Measurements from ENCODE around the gene OST4. TPM values are rescaled to one million over a fixed set of nuclear protein-coding genes. Genes with fewer than 3 reads are reported as not detected.
A peak's percentile ranks its signal among the peaks of the same experiment; 100 is the strongest.

The OST4 gene
- total and polyA plus RNA-seq, 2 donors, result 388 to 516 TPM

- no peak overlapping the region for H3K27ac ChIP-seq (ENCODE audit: low read depth in 1 of 2, low read length in 1 of 2)
- H3K9me3 ChIP-seq (ENCODE audit: control insufficient read depth in 2 of 2, insufficient read depth in 1 of 2, low read length in 1 of 2), result no peaks in the 10 kb centered on the region
- peaks cover 44 to 48% of the 10 kb centered on the region in 2 donors for H3K36me3 ChIP-seq (ENCODE audit: control insufficient read depth in 2 of 2, insufficient read depth in 2 of 2, low read length in 1 of 2)
- DNase-seq (ENCODE audit: low read depth in 6 of 9, low spot score in 9 of 9), result no peak
- peaks cover 4 to 21% of the 10 kb centered on the region in 2 donors for H3K4me1 ChIP-seq (ENCODE audit: control insufficient read depth in 2 of 2, insufficient read depth in 2 of 2, low read length in 2 of 2)
- WGBS, result 97% methylated on average over 8 of the region's 8 CpGs
- no peak overlapping the region for H3K4me3 ChIP-seq (ENCODE audit: low read length in 2 of 2)
- H3K27me3 ChIP-seq (ENCODE audit: control insufficient read depth in 2 of 2, insufficient read depth in 1 of 2, low read length in 1 of 2), result peaks cover 0 to 13% of the 10 kb centered on the region in 2 donors
These were observed 17.7 kb downstream of the OST4 start for GRCh38 chr2:27053776-27054175.

- DNase-seq (ENCODE audit: low read depth in 6 of 9, low spot score in 9 of 9), result no peak
- Histone ChIP-seq H3K36me3 (ENCODE audit: control insufficient read depth in 2 of 2, insufficient read depth in 2 of 2, low read length in 1 of 2) (peaks cover 42 to 44% of the 10 kb centered on the region in 2 donors), H3K27ac (ENCODE audit: low read depth in 1 of 2, low read length in 1 of 2) (no peak overlapping the region)
These were observed 18.1 kb downstream of the OST4 start for GRCh38 chr2:27053321-27053720.

GRCh38 chr2:27051902-27052645 is 19.4 kb downstream of the OST4 start:
- 10% methylated on average over 24 of the region's 24 CpGs for WGBS
- Histone ChIP-seq H3K27ac (ENCODE audit: low read depth in 1 of 2, low read length in 1 of 2) (peak overlapping the region in 1 of 2 donors; percentile 91), H3K27me3 (ENCODE audit: control insufficient read depth in 2 of 2, insufficient read depth in 1 of 2, low read length in 1 of 2) (peaks cover 0 to 13% of the 10 kb centered on the region in 2 donors), H3K9me3 (ENCODE audit: control insufficient read depth in 2 of 2, insufficient read depth in 1 of 2, low read length in 1 of 2) (no peaks in the 10 kb centered on the region), H3K4me3 (ENCODE audit: low read length in 2 of 2) (peak overlapping the region; percentile 81 to 83), H3K36me3 (ENCODE audit: control insufficient read depth in 2 of 2, insufficient read depth in 2 of 2, low read length in 1 of 2) (peaks cover 32 to 38% of the 10 kb centered on the region in 2 donors), H3K4me1 (ENCODE audit: control insufficient read depth in 2 of 2, insufficient read depth in 2 of 2, low read length in 2 of 2) (peaks cover 4 to 21% of the 10 kb centered on the region in 2 donors)
- peak in 1 of 9 donors; percentile 26 for DNase-seq (ENCODE audit: low read depth in 6 of 9, low spot score in 9 of 9)

More at GRCh38 chr2:27053321-27053720, 18.1 kb downstream of the OST4 start:
- WGBS, result 96% methylated on average over 11 of the region's 11 CpGs
- peaks cover 4 to 21% of the 10 kb centered on the region in 2 donors for H3K4me1 ChIP-seq (ENCODE audit: control insufficient read depth in 2 of 2, insufficient read depth in 2 of 2, low read length in 2 of 2)
- no peak overlapping the region for H3K4me3 ChIP-seq (ENCODE audit: low read length in 2 of 2)
- peaks cover 0 to 13% of the 10 kb centered on the region in 2 donors for H3K27me3 ChIP-seq (ENCODE audit: control insufficient read depth in 2 of 2, insufficient read depth in 1 of 2, low read length in 1 of 2)
- H3K9me3 ChIP-seq (ENCODE audit: control insufficient read depth in 2 of 2, insufficient read depth in 1 of 2, low read length in 1 of 2), result no peaks in the 10 kb centered on the region

- peaks cover 0 to 13% of the 10 kb centered on the region in 2 donors for H3K27me3 ChIP-seq (ENCODE audit: control insufficient read depth in 2 of 2, insufficient read depth in 1 of 2, low read length in 1 of 2)
- peaks cover 4 to 21% of the 10 kb centered on the region in 2 donors for H3K4me1 ChIP-seq (ENCODE audit: control insufficient read depth in 2 of 2, insufficient read depth in 2 of 2, low read length in 2 of 2)
- no peaks in the 10 kb centered on the region for H3K9me3 ChIP-seq (ENCODE audit: control insufficient read depth in 2 of 2, insufficient read depth in 1 of 2, low read length in 1 of 2)
- peak within 1 kb of the TSS; percentile 90 to 91 for H3K27ac ChIP-seq (ENCODE audit: low read depth in 1 of 2, low read length in 1 of 2)
- H3K36me3 ChIP-seq (ENCODE audit: control insufficient read depth in 2 of 2, insufficient read depth in 2 of 2, low read length in 1 of 2), result peaks cover 26 to 30% of the 10 kb centered on the region in 2 donors
- WGBS, result under 1% methylated on average over 67 of the region's 67 CpGs
- peak within 1 kb of the TSS; percentile 81 to 83 for H3K4me3 ChIP-seq (ENCODE audit: low read length in 2 of 2)
- peak; percentile 86 to 98 (median 93) for DNase-seq (ENCODE audit: low read depth in 6 of 9, low spot score in 9 of 9)
These were observed 20.2 kb downstream of the OST4 start, which contains the start of gene AGBL5 for GRCh38 chr2:27050996-27051901. Gene AGBL5 (plus strand): TSS chr2:27051668. CDS start chr2:27052959, 1,291 bp downstream.

- peaks cover 19 to 22% of the 10 kb centered on the region in 2 donors for H3K36me3 ChIP-seq (ENCODE audit: control insufficient read depth in 2 of 2, insufficient read depth in 2 of 2, low read length in 1 of 2)
- peak overlapping the region; percentile 57 to 90 for H3K27ac ChIP-seq (ENCODE audit: low read depth in 1 of 2, low read length in 1 of 2)
- DNase-seq (ENCODE audit: low read depth in 6 of 9, low spot score in 9 of 9), result peak in 8 of 9 donors; percentile 77 to 96 (median 86)
- H3K9me3 ChIP-seq (ENCODE audit: control insufficient read depth in 2 of 2, insufficient read depth in 1 of 2, low read length in 1 of 2), result no peaks in the 10 kb centered on the region
- peak overlapping the region; percentile 81 to 83 for H3K4me3 ChIP-seq (ENCODE audit: low read length in 2 of 2)
- WGBS, result under 1% methylated on average over 48 of the region's 48 CpGs
- H3K4me1 ChIP-seq (ENCODE audit: control insufficient read depth in 2 of 2, insufficient read depth in 2 of 2, low read length in 2 of 2), result peaks cover 4 to 21% of the 10 kb centered on the region in 2 donors
- H3K27me3 ChIP-seq (ENCODE audit: control insufficient read depth in 2 of 2, insufficient read depth in 1 of 2, low read length in 1 of 2), result peaks cover 0 to 13% of the 10 kb centered on the region in 2 donors
These were observed 21.0 kb downstream of the OST4 start for GRCh38 chr2:27050281-27050995.

- H3K27me3 ChIP-seq (ENCODE audit: control insufficient read depth in 2 of 2, insufficient read depth in 1 of 2, low read length in 1 of 2), result peaks cover 0 to 13% of the 10 kb centered on the region in 2 donors
- 11% methylated on average over 52 of the region's 52 CpGs for WGBS
- H3K4me3 ChIP-seq (ENCODE audit: low read length in 2 of 2), result peak overlapping the region; percentile 81 to 83
- peaks cover 11 to 14% of the 10 kb centered on the region in 2 donors for H3K36me3 ChIP-seq (ENCODE audit: control insufficient read depth in 2 of 2, insufficient read depth in 2 of 2, low read length in 1 of 2)
- peak in 3 of 9 donors; percentile 17 to 40 (median 30) for DNase-seq (ENCODE audit: low read depth in 6 of 9, low spot score in 9 of 9)
- H3K4me1 ChIP-seq (ENCODE audit: control insufficient read depth in 2 of 2, insufficient read depth in 2 of 2, low read length in 2 of 2), result peaks cover 4 to 21% of the 10 kb centered on the region in 2 donors
- H3K9me3 ChIP-seq (ENCODE audit: control insufficient read depth in 2 of 2, insufficient read depth in 1 of 2, low read length in 1 of 2), result no peaks in the 10 kb centered on the region
- peak overlapping the region in 1 of 2 donors; percentile 90 for H3K27ac ChIP-seq (ENCODE audit: low read depth in 1 of 2, low read length in 1 of 2)
These were observed 21.8 kb downstream of the OST4 start for GRCh38 chr2:27049422-27050280.

GRCh38 chr2:27042985-27043634 is 28.3 kb downstream of the OST4 start:
- peaks cover 0 to 10% of the 10 kb centered on the region in 2 donors for H3K4me1 ChIP-seq (ENCODE audit: control insufficient read depth in 2 of 2, insufficient read depth in 2 of 2, low read length in 2 of 2)
- no peak overlapping the region for H3K27ac ChIP-seq (ENCODE audit: low read depth in 1 of 2, low read length in 1 of 2)
- H3K36me3 ChIP-seq (ENCODE audit: control insufficient read depth in 2 of 2, insufficient read depth in 2 of 2, low read length in 1 of 2), result peaks cover 35 to 42% of the 10 kb centered on the region in 2 donors
- H3K27me3 ChIP-seq (ENCODE audit: control insufficient read depth in 2 of 2, insufficient read depth in 1 of 2, low read length in 1 of 2), result no peaks in the 10 kb centered on the region
- H3K9me3 ChIP-seq (ENCODE audit: control insufficient read depth in 2 of 2, insufficient read depth in 1 of 2, low read length in 1 of 2), result no peaks in the 10 kb centered on the region
- DNase-seq (ENCODE audit: low read depth in 6 of 9, low spot score in 9 of 9), result no peak
- H3K4me3 ChIP-seq (ENCODE audit: low read length in 2 of 2), result no peak overlapping the region
- 97% methylated on average over 7 of the region's 7 CpGs for WGBS
